ENCODE measurements around the gene CEP72.
"Not testable (repeated sequence)": the region's sequence is repeated elsewhere in the genome, so short reads cannot be mapped to it uniquely, and the experiment has no call there.

The CEP72 gene

DNA sequence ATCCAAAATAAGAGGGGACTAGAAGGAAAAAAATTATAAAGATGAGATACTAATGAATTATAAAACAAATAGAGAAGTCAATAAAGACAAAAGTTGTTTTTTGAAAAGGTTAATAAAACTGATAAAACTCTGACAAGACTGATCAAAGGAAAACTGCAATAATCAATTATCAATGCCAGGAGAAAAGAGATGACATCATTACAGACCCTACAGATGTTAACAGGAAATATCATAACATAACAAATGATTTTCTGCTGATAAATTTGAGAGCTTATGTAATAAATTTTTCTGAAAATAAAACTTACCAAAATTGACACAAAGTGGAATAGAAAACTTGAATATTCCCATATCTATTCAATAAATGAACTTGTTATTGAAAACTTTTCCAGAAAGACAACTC is 34.3 kb upstream of the CEP72 start:
- Mint-ChIP-seq H3K4me3 (no peak overlapping the region), H3K27me3 (ENCODE audit: low read depth, poor library complexity) (peaks cover 63% of the 10 kb centered on the region), H3K4me1 (peaks cover 20% of the 10 kb centered on the region), H3K27ac (no peak overlapping the region), H3K36me3 (ENCODE audit: low read depth) (no peaks in the 10 kb centered on the region), H3K9me3 (peaks cover 42% of the 10 kb centered on the region)
- TF ChIP-seq, protein P1, sequence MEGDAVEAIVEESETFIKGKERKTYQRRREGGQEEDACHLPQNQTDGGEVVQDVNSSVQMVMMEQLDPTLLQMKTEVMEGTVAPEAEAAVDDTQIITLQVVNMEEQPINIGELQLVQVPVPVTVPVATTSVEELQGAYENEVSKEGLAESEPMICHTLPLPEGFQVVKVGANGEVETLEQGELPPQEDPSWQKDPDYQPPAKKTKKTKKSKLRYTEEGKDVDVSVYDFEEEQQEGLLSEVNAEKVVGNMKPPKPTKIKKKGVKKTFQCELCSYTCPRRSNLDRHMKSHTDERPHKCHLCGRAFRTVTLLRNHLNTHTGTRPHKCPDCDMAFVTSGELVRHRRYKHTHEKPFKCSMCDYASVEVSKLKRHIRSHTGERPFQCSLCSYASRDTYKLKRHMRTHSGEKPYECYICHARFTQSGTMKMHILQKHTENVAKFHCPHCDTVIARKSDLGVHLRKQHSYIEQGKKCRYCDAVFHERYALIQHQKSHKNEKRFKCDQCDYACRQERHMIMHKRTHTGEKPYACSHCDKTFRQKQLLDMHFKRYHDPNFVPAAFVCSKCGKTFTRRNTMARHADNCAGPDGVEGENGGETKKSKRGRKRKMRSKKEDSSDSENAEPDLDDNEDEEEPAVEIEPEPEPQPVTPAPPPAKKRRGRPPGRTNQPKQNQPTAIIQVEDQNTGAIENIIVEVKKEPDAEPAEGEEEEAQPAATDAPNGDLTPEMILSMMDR (IDR thresholded peaks at IDR 0.05), result no peak
- DNase-seq, result no peak

DNA sequence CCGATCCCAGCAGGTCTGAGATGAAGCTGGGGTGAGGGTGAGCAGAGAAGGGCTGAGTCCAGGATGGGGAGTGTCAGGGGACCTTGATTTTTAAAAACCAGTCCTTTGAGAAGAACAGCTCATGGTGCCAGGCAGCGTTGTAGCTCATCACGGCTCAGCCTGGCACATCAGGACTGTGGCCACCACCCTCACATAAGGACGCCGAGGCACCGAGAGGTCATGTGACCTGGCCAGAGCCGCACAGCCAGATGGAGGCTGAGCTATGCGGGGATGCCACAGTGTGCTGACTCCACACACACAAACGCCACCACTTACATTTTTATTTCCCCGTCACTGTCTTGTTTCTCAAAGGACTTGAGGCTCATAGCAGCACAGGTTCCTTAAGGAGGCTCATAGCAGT is 32.9 kb upstream of the CEP72 start:
- H3K27ac Mint-ChIP-seq, result no peak overlapping the region
- TF ChIP-seq, protein P1 (IDR thresholded peaks at IDR 0.05), result no peak
- H3K36me3 Mint-ChIP-seq (ENCODE audit: low read depth), result no peaks in the 10 kb centered on the region

DNA sequence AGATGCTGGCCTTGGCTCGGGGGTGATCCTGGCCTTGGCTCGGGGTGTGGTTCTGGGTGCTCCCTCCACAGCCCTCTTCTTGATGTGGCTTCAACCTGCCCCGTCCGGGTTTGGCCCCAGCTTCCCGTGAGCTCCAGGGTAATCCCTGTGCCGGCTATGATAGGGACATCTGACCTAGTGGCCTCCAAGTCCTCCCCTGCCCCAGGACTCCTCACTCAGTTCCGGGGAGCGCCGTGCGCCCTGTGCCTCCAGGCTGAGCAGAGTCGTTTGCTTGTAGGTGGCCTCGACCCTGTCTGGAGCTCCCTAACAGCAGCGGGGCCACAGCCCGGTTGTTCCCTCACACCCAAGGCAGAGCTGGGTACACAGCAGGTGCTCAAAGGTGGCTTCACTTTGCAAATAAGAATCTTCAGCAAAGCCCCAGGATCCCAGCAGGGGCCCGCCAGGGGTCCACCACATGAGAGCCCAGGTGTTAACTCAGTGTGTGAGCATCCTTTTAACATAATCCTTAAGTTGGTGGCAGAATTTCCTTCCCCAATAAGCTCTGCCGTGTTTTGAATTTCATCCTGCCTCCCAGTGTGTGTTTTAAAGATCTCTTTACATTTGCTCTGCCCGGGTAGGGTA is 32.3 kb upstream of the CEP72 start:
- Mint-ChIP-seq H3K4me3 (no peak overlapping the region), H3K9me3 (peaks cover 46% of the 10 kb centered on the region), H3K36me3 (ENCODE audit: low read depth) (no peaks in the 10 kb centered on the region), H3K27ac (no peak overlapping the region), H3K4me1 (no peaks in the 10 kb centered on the region), H3K27me3 (ENCODE audit: low read depth, poor library complexity) (peaks cover 65% of the 10 kb centered on the region)
- TF ChIP-seq, protein P1 (IDR thresholded peaks at IDR 0.05), result no peak
- no peak for DNase-seq

More for the DNA sequence above, 32.9 kb upstream of the CEP72 start:
- Mint-ChIP-seq H3K4me3 (no peak overlapping the region), H3K4me1 (peaks cover 6% of the 10 kb centered on the region), H3K27me3 (ENCODE audit: low read depth, poor library complexity) (peaks cover 69% of the 10 kb centered on the region), H3K9me3 (peaks cover 46% of the 10 kb centered on the region)
- DNase-seq, result no peak

DNA sequence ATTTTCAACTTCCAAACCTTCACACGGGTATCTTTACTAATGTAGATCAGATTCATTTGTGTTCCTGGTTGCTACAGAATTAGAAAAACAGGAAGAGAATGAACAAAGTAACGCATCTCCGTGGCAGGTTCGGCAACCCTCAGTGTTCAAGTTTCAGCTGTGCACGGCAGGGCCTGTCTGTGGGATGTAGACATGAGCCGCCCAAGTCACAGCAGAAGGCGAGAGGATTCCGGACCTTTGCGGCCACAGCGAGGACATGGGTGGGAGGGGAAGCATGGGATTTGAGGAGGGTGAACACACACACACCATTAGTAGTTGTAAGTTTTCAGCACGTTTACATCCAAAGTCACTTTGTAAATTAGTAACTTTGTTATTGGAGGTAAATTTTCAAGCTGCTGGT is 31.7 kb upstream of the CEP72 start:
- H3K4me1 Mint-ChIP-seq, result no peaks in the 10 kb centered on the region
- H3K27me3 Mint-ChIP-seq (ENCODE audit: low read depth, poor library complexity), result peaks cover 68% of the 10 kb centered on the region
- no peaks in the 10 kb centered on the region for H3K36me3 Mint-ChIP-seq (ENCODE audit: low read depth)
- H3K9me3 Mint-ChIP-seq, result peaks cover 40% of the 10 kb centered on the region
- TF ChIP-seq, protein P1 (IDR thresholded peaks at IDR 0.05), result no peak
- no peak overlapping the region for H3K27ac Mint-ChIP-seq
- DNase-seq, result no peak
- H3K4me3 Mint-ChIP-seq, result no peak overlapping the region

DNA sequence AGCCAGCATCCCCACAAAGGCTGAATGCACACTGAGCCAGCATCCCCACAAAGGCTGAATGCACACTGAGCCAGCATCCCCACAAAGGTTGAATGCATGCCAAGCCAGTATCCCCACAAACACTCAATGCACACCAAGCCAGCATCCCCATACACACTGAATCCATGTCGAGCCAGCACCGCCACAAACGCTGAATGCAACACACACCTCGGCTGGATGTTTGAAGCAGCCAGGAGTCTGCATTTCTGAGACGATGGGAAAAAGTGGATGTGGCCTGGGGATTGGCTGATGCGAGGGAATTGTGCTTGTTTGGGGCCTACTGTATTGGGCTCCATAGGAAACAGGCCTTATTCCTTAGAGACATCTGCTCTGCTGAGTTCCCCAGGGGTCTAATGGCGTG is 30.9 kb upstream of the CEP72 start:
- TF ChIP-seq, protein P1 (IDR thresholded peaks at IDR 0.05), result no peak
- DNase-seq, result no peak
- H3K4me1 Mint-ChIP-seq, result no peaks in the 10 kb centered on the region
- H3K27me3 Mint-ChIP-seq (ENCODE audit: low read depth, poor library complexity), result peaks cover 68% of the 10 kb centered on the region
- peaks cover 32% of the 10 kb centered on the region for H3K9me3 Mint-ChIP-seq
- H3K4me3 Mint-ChIP-seq, result no peak overlapping the region
- no peak overlapping the region for H3K27ac Mint-ChIP-seq
- H3K36me3 Mint-ChIP-seq (ENCODE audit: low read depth), result no peaks in the 10 kb centered on the region

DNA sequence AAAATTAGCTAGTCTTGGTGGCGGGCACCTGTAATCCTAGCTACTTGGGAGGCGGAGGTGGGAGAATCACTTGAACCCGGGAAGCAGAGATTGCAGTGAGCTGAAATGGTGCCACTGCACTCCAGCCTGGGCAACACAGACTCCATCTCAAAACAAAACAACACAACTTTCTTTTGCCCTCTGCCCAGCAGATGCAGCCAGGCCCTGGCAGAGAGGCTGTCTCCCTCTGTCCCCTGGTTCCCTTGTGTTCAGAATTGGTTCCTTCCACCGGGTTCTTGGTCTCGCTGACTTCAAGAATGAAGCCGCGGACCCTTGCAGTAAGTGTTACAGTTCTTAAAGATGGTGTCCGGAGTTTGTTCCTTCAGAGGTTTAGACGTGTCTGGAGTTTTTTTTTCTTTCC is 30.2 kb upstream of the CEP72 start:
- Mint-ChIP-seq H3K9me3 (peaks cover 25% of the 10 kb centered on the region), H3K4me1 (no peaks in the 10 kb centered on the region)

DNA sequence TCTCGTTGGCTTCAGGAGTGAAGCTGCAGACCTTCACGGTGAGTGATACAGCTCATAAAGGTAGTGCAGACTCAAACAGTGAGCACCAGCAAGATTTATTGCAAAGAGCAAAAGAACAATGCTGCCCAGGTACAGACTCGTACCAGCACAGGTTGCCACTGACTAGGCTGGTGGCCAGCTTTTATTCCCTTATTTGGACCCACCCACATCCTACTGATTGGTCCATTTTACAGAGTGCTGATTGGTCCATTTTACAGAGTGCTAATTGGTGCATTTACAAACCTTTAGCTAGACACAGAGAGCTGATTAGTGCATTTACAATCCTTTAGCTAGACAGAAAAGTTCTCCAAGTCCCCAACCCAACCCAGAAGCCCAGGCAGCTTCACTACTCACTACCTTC is 29.7 kb upstream of the CEP72 start:
- H3K36me3 Mint-ChIP-seq (ENCODE audit: low read depth); H3K4me3 Mint-ChIP-seq; H3K4me1 Mint-ChIP-seq; H3K27ac Mint-ChIP-seq; DNase-seq: not testable (repeated sequence)
- H3K9me3 Mint-ChIP-seq, result peaks cover 20% of the 10 kb centered on the region
- peaks cover 75% of the 10 kb centered on the region for H3K27me3 Mint-ChIP-seq (ENCODE audit: low read depth, poor library complexity)

More for the DNA sequence above, 30.2 kb upstream of the CEP72 start:
- Mint-ChIP-seq H3K4me3 (no peak overlapping the region), H3K36me3 (ENCODE audit: low read depth) (no peaks in the 10 kb centered on the region), H3K27me3 (ENCODE audit: low read depth, poor library complexity) (peaks cover 70% of the 10 kb centered on the region), H3K27ac (no peak overlapping the region)
- no peak for DNase-seq
- TF ChIP-seq, protein P1 (IDR thresholded peaks at IDR 0.05), result no peak
